NT2/D1 (cell line): ENCODE results near the gene ORM1.

Source experiments
- SUZ12 ChIP-seq: IDR thresholded peaks from 2 replicates; pipeline ENCODE4 v1.6.1; 2011; ENCODE audit not compliant: insufficient read length, insufficient read depth; ENCODE audit errors: extremely low read depth
- YY1 ChIP-seq: IDR thresholded peaks from 2 replicates; pipeline ENCODE4 v1.6.1; 2011; ENCODE audit not compliant: insufficient read length, insufficient read depth
- ZNF274 ChIP-seq: IDR thresholded peaks from 2 replicates; pipeline ENCODE4 v1.6.1; 2011; ENCODE audit warnings: mild to moderate bottlenecking, low read depth, low read length

DNA sequence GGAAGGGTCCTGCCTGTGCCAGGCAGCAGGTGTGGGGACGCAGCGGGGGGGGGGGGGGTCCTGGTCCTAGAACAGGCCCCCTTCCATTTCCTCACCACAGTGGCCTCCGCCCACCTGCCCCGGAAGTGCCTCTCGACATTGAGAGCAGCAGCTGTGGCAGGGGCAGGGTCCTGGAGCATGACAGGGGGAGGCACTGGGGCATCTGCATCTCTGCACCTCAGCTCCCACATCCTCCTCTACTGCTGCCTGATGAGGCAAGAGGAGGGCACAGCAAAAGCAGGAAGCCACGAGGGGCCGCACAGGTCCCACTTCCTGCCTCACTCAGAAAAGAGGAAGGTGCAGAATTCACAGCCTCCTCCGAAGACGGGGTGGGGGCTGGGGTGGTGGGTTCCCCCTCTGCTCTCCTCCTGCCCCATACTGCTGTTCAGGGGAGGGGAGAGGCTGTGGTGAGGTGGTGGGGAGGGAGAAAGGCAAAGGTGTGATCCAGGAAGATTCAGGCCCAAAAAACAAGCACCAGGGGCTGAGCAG, 50.1 kb downstream of the ORM1 start:
- TF ChIP-seq ZNF274 (no peak), YY1 (no peak), SUZ12 (no peak)
